ENCODE data around the gene SEMA3E. TPM values are rescaled to one million over a fixed set of nuclear protein-coding genes. Genes with fewer than 3 reads are reported as not detected.

Gene SEMA3E
- polyA plus RNA-seq (2013, experiment 1 of 2) = 4.3 TPM
- polyA plus RNA-seq (2013, experiment 2 of 2) = 4.6 TPM

DNA sequence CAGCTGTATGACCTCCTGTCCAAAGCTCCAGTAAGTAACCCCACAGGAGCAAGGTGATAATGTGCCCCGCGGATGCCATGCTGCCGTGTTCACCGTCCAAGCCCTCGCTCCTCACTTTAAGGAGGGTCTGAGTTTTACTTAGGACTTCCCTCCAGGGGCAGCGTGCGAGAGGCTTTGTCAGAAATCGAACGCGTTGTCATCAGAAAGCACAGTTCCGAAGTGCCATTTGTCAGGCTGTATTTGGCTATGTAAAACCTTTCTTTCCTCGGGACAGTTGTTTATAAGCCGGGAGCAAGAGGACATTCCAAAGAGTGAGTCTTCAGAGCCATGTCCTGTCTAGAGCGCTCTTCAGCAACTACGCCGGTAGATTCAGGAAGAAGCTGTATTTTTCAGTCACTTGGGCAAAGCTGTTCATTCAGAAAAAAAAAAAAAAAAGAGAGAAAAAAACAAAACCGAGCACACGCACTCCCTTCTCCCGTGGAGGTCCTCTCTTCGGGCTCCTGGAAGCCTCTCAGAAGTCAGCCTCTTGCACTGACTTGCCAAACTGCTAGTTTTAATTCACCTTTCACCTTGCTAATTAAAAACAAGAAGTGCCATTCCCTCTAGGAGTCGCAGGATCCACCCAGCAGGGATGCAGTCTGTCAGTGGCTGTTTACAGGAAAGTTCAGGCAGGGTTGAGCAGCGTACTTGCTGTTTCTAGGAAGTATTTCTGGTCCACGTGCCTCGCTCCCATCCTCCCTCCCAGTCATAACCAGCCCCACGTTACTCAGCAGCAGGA lies at the start of gene SEMA3E:
TSS of gene SEMA3E (minus strand) at position 676 of the 778 bp plus-strand sequence.
- H3K9ac ChIP-seq (ENCODE audit: low read length) = peak within 1 kb of the TSS; percentile 87
- peak within 1 kb of the TSS; percentile 18 for H3K27ac ChIP-seq (ENCODE audit: low read length, poor library complexity, severe bottlenecking)
- peak within 1 kb of the TSS in 1 of 2 experiments; percentile 26 for H3K4ac ChIP-seq (ENCODE audit: low read depth in 1 of 2, low read length in 2 of 2)
- peak; percentile 83 for DNase-seq
- H3K23ac ChIP-seq (ENCODE audit: low read length in 2 of 2) = no peak within 1 kb of the TSS
- H4K8ac ChIP-seq (ENCODE audit: low read length) = peak within 1 kb of the TSS; percentile 71
- no peaks in the 10 kb centered on the region for H3K27me3 ChIP-seq (ENCODE audit: control insufficient read depth in 1 of 2, insufficient read depth in 1 of 2, low read length in 2 of 2)
- H2AK5ac ChIP-seq (ENCODE audit: low read length, severe bottlenecking) = no peak within 1 kb of the TSS
- no peak within 1 kb of the TSS for H2AFZ ChIP-seq (ENCODE audit: low read depth, low read length)
- H2BK5ac ChIP-seq (ENCODE audit: low read depth, low read length, poor library complexity, severe bottlenecking) = no peak within 1 kb of the TSS
- peak within 1 kb of the TSS; percentile 88 for H3K4me2 ChIP-seq (ENCODE audit: low read length, poor library complexity, severe bottlenecking)
- H3K18ac ChIP-seq (ENCODE audit: low read depth in 1 of 2, low read length in 2 of 2) = peak within 1 kb of the TSS; percentile 31 to 66
- H4K91ac ChIP-seq (ENCODE audit: low read length) = peak within 1 kb of the TSS; percentile 39
- H2BK12ac ChIP-seq (ENCODE audit: low read length in 2 of 2) = peak within 1 kb of the TSS; percentile 41 to 76
- peaks cover 3% of the 10 kb centered on the region for H3K4me1 ChIP-seq (ENCODE audit: control insufficient read depth, insufficient read depth, low read depth, low read length)
- no peaks in the 10 kb centered on the region for H3K79me1 ChIP-seq (replicated peaks; ENCODE audit: low read length, poor library complexity, severe bottlenecking)
- no peak within 1 kb of the TSS for H3K14ac ChIP-seq (ENCODE audit: low read length in 2 of 2)
- 0% methylated on average over 20 of the region's 25 CpGs for WGBS
- no peak within 1 kb of the TSS for H2BK120ac ChIP-seq (ENCODE audit: low read depth, low read length)
- H3K36me3 ChIP-seq (ENCODE audit: control insufficient read depth in 1 of 2, insufficient read depth in 2 of 2, low read depth in 1 of 2, low read length in 2 of 2) = no peaks in the 10 kb centered on the region
- H3K9me3 ChIP-seq (ENCODE audit: control insufficient read depth, low read length) = no peaks in the 10 kb centered on the region
- H2BK15ac ChIP-seq (ENCODE audit: low read depth, poor library complexity, severe bottlenecking) = peak within 1 kb of the TSS; percentile 48
- peak within 1 kb of the TSS; percentile 55 to 82 for H3K4me3 ChIP-seq (ENCODE audit: insufficient read depth in 1 of 2, low read depth in 1 of 2, low read length in 2 of 2)

DNA sequence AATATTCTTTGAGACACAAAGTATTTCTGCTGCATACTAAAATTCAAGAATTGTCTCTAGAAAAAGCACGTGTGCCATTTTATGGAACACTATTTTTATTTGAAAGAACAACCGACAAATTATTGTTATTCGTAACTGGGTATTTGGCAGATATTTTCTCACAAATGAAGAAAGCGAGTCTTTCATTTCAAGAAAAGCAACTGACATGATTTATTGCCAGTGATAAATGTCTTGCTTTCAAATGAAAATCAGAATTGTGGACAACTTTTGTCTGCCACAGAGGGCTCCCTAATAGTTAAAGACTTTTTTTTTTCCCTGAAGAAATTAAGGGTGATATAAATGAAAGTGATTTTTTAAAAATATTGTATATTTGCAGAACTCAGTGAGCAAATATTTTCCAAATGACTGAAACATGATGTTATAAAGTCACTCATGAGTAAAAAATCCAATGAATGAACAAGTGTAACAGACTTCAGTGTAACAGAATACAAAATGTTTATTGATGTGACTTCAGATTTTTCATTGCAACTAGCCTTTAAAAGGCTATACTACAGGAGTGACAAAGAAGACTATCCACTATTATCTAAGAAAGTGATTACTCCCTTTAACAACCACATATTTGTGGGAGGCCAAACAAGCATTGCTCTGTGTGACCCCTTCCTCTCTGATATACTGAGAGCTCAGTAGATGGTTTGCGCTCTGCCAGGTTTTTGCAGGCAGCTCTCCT lies 49.0 kb upstream of the SEMA3E start:
- no peak overlapping the region for H3K9ac ChIP-seq (ENCODE audit: low read length)
- DNase-seq = no peak
- no peaks in the 10 kb centered on the region for H3K4me1 ChIP-seq (ENCODE audit: control insufficient read depth, insufficient read depth, low read depth, low read length)
- H3K18ac ChIP-seq (ENCODE audit: low read depth in 1 of 2, low read length in 2 of 2) = no peak overlapping the region
- no peaks in the 10 kb centered on the region for H3K79me1 ChIP-seq (replicated peaks; ENCODE audit: low read length, poor library complexity, severe bottlenecking)
- H4K8ac ChIP-seq (ENCODE audit: low read length) = no peak overlapping the region
- H2BK15ac ChIP-seq (ENCODE audit: low read depth, poor library complexity, severe bottlenecking) = no peak overlapping the region
- no peak overlapping the region for H3K4me2 ChIP-seq (ENCODE audit: low read length, poor library complexity, severe bottlenecking)
- no peaks in the 10 kb centered on the region for H3K9me3 ChIP-seq (ENCODE audit: control insufficient read depth, low read length)
- H2BK12ac ChIP-seq (ENCODE audit: low read length in 2 of 2) = no peak overlapping the region
- no peaks in the 10 kb centered on the region for H3K27me3 ChIP-seq (ENCODE audit: control insufficient read depth in 1 of 2, insufficient read depth in 1 of 2, low read length in 2 of 2)
- no peak overlapping the region for H2AFZ ChIP-seq (ENCODE audit: low read depth, low read length)
- no peak overlapping the region for H2BK120ac ChIP-seq (ENCODE audit: low read depth, low read length)
- H2AK5ac ChIP-seq (ENCODE audit: low read length, severe bottlenecking) = no peak overlapping the region
- no peak overlapping the region for H3K4ac ChIP-seq (ENCODE audit: low read depth in 1 of 2, low read length in 2 of 2)
- peak overlapping the region; percentile 15 for H3K27ac ChIP-seq (ENCODE audit: low read length, poor library complexity, severe bottlenecking)
- H2BK5ac ChIP-seq (ENCODE audit: low read depth, low read length, poor library complexity, severe bottlenecking) = no peak overlapping the region
- H3K23ac ChIP-seq (ENCODE audit: low read length in 2 of 2) = no peak overlapping the region
- H3K36me3 ChIP-seq (ENCODE audit: control insufficient read depth in 1 of 2, insufficient read depth in 2 of 2, low read depth in 1 of 2, low read length in 2 of 2) = no peaks in the 10 kb centered on the region
- 98% methylated on average over 4 of the region's 5 CpGs for WGBS
- no peak overlapping the region for H3K14ac ChIP-seq (ENCODE audit: low read length in 2 of 2)
- H3K4me3 ChIP-seq (ENCODE audit: insufficient read depth in 1 of 2, low read depth in 1 of 2, low read length in 2 of 2) = no peak overlapping the region
- H4K91ac ChIP-seq (ENCODE audit: low read length) = no peak overlapping the region

DNA sequence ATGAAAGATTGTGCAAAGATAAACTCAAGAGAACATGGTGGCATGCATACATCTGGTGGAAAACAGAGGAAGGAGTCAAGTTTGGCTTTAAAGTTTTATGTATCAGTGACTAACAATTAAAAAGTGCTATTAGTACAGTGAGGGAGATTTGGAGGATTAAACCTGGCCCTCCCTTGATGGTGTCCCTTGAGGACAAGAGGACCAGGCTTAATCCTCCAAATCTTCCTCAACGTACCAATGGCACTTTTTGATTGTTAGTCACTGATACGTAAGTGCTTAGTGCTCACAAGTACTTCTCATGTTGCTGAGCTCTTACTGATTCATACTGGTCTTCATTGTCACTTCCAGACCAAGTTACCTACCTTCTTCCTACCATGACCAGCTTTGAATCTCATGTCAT lies 47.2 kb upstream of the SEMA3E start:
- Histone ChIP-seq H3K36me3 (ENCODE audit: control insufficient read depth in 1 of 2, insufficient read depth in 2 of 2, low read depth in 1 of 2, low read length in 2 of 2) (no peaks in the 10 kb centered on the region), H2AK5ac (ENCODE audit: low read length, severe bottlenecking) (no peak overlapping the region), H3K4me1 (ENCODE audit: control insufficient read depth, insufficient read depth, low read depth, low read length) (no peaks in the 10 kb centered on the region), H3K4me2 (ENCODE audit: low read length, poor library complexity, severe bottlenecking) (no peak overlapping the region), H3K9me3 (ENCODE audit: control insufficient read depth, low read length) (no peaks in the 10 kb centered on the region), H3K27ac (ENCODE audit: low read length, poor library complexity, severe bottlenecking) (no peak overlapping the region), H2BK120ac (ENCODE audit: low read depth, low read length) (no peak overlapping the region), H2BK12ac (ENCODE audit: low read length in 2 of 2) (no peak overlapping the region), H3K14ac (ENCODE audit: low read length in 2 of 2) (no peak overlapping the region), H3K23ac (ENCODE audit: low read length in 2 of 2) (no peak overlapping the region), H2AFZ (ENCODE audit: low read depth, low read length) (no peak overlapping the region), H2BK15ac (ENCODE audit: low read depth, poor library complexity, severe bottlenecking) (no peak overlapping the region), H4K91ac (ENCODE audit: low read length) (no peak overlapping the region), H3K27me3 (ENCODE audit: control insufficient read depth in 1 of 2, insufficient read depth in 1 of 2, low read length in 2 of 2) (no peaks in the 10 kb centered on the region), H3K18ac (ENCODE audit: low read depth in 1 of 2, low read length in 2 of 2) (no peak overlapping the region), H3K4ac (ENCODE audit: low read depth in 1 of 2, low read length in 2 of 2) (no peak overlapping the region), H2BK5ac (ENCODE audit: low read depth, low read length, poor library complexity, severe bottlenecking) (no peak overlapping the region), H3K9ac (ENCODE audit: low read length) (no peak overlapping the region), H4K8ac (ENCODE audit: low read length) (no peak overlapping the region), H3K79me1 (replicated peaks; ENCODE audit: low read length, poor library complexity, severe bottlenecking) (no peaks in the 10 kb centered on the region), H3K4me3 (ENCODE audit: insufficient read depth in 1 of 2, low read depth in 1 of 2, low read length in 2 of 2) (no peak overlapping the region)
- no peak for DNase-seq
- WGBS = 81% methylated on average over 2 of the region's 2 CpGs

Data from mesenchymal stem cell (in vitro differentiated cells and primary cell).